AG04450 (cell line): Measurements from ENCODE around the gene DOCK3. TPM values are rescaled to one million over a fixed set of nuclear protein-coding genes. Genes with fewer than 3 reads are reported as not detected.

Experiments used
- CTCF ChIA-PET: fragments of 300-600, 350-600 bp; formaldehyde crosslinking; extraction: SDS; loops from one replicate; lab custom pipeline; 2022; ENCODE audit warnings: antibody characterized with exemption, inconsistent platforms; lab: Charles Lee
- POLR2A ChIA-PET: fragments of 350-600 bp; formaldehyde crosslinking; extraction: SDS; loops from one replicate; lab custom pipeline; 2021; ENCODE audit warnings: antibody characterized with exemption, inconsistent platforms; lab: Yijun Ruan, JAX
- DNase-seq: peaks from one replicate; pipeline ENCODE4 v3.0.0-alpha.2; 2011; ENCODE audit warnings: low read depth, low spot score
- H3K27ac ChIP-seq: one replicate; pipeline ENCODE4 v1.5.1; 2012; ENCODE audit warnings: low read depth, low read length, control low read depth
- H3K27me3 ChIP-seq: one replicate; pipeline ENCODE4 v1.6.0; 2012; ENCODE audit warnings: low read length; ENCODE audit not compliant: control insufficient read depth, insufficient read depth
- H3K4me3 ChIP-seq: 2 replicates; pipeline ENCODE4 v1.5.1; 2011; ENCODE audit warnings: mild to moderate bottlenecking, low read depth, low read length, control low read depth
- H3K9me3 ChIP-seq: 2 replicates; pipeline ENCODE4 v1.5.1; 2012; ENCODE audit warnings: low read length; ENCODE audit not compliant: control insufficient read depth, insufficient read depth
- CTCF ChIP-seq: IDR thresholded peaks from 2 replicates; pipeline ENCODE4 v1.5.1; 2011; ENCODE audit warnings: low read depth, low read length, control low read depth, inconsistent platforms
- polyA plus RNA-seq: library from polyadenylated mRNA; depleted of rRNA; stranded (reverse); fragments of >200 nt; gene quantifications from 2 replicates; pipeline ENCODE4 v1.2.3, GENCODE V29; 2011; rRNA removed
- small RNA-seq: library from RNA; depleted of rRNA; stranded (forward); fragments of <200 nt; gene quantifications from one replicate; pipeline ENCODE3, GENCODE V24; 2012; ENCODE audit warnings: low read depth; ENCODE audit not compliant: insufficient read length

The DOCK3 gene
- polyA plus RNA-seq, 1 experiment = 0.07 TPM

- no peaks in the 10 kb centered on the region; the same call in 1 of the 2 replicates for H3K9me3 ChIP-seq
- ChIA-PET POLR2A (no interaction called here), CTCF (interaction anchor here (0.5 to 2.0 kb wide), 4 partner anchors 8 to 814 kb away, joined by 3 to 8 read pairs (median 4); no protein-coding TSS in a partner anchor)
- DNase-seq = no peak
- TF ChIP-seq CTCF = no peak
- H3K27ac ChIP-seq = no peak overlapping the region
- no peak overlapping the region for H3K4me3 ChIP-seq
- H3K27me3 ChIP-seq = no peaks in the 10 kb centered on the region
These were observed 754.4 kb downstream of the DOCK3 start for GRCh38 chr3:51429138-51429537.

Small RNAs within 50 kb of the gene (small RNA-seq; reads per million reads assigned to genes)
- gene MIR4787 (not detected), gene PPIAP69 (not detected)

Other genes with a start within 250 kb of the DOCK3 start
- 0.09 TPM in 2 replicates for gene CACNA2D2, start 171.3 kb upstream of the DOCK3 start, polyA plus RNA-seq
- gene C3orf18, start 107.2 kb upstream of the DOCK3 start, polyA plus RNA-seq = 10.0 and 11.7 TPM in 2 replicates
- 12.1 and 15.5 TPM in 2 replicates for gene HEMK1, start 105.4 kb upstream of the DOCK3 start, polyA plus RNA-seq
- gene CISH, start 63.2 kb upstream of the DOCK3 start, polyA plus RNA-seq = 2.4 and 4.1 TPM in 2 replicates
- gene MAPKAPK3, start 57.8 kb upstream of the DOCK3 start, polyA plus RNA-seq = 35.7 and 42.3 TPM in 2 replicates